GM12878 (cell line): ENCODE measurements around the gene MDFIC2.

Experiments used
- BCLAF1 ChIP-seq: fragments of 450-650 bp; IDR thresholded peaks from 2 replicates; pipeline ENCODE4 v1.6.1; 2017; ENCODE audit warnings: antibody characterized with exemption, mild to moderate bottlenecking, moderate library complexity
- CTCF ChIP-seq, 3 experiments: IDR thresholded peaks in 2 of 3; conservative IDR thresholded peaks in 1 of 3; 2 replicates each; pipeline ENCODE4 v1.5.1; 2011; ENCODE audit warnings: low read depth in 3 of 3, low read length in 3 of 3, mild to moderate bottlenecking in 3 of 3, control low read depth in 2 of 3, moderate library complexity in 2 of 3, inconsistent platforms in 1 of 3, mixed read lengths in 1 of 3; ENCODE audit not compliant: control insufficient read depth in 2 of 3, insufficient read depth in 1 of 3; ENCODE audit errors: extremely low read depth in 1 of 3
- EGR1 ChIP-seq, 2 experiments: IDR thresholded peaks; 1 replicate in 1 of 2; 2 replicates in 1 of 2; pipeline ENCODE4 v1.6.1; 2011 to 2012; ENCODE audit warnings: low read depth in 2 of 2, low read length in 2 of 2, borderline replicate concordance in 1 of 2, mild to moderate bottlenecking in 1 of 2, moderate library complexity in 1 of 2
- POLR2A ChIP-seq: IDR thresholded peaks from 2 replicates; pipeline ENCODE4 v1.6.1; 2011; ENCODE audit warnings: low read depth, mild to moderate bottlenecking, low read length
- RAD21 ChIP-seq: IDR thresholded peaks from 2 replicates; pipeline ENCODE4 v1.6.1; 2011; ENCODE audit warnings: mild to moderate bottlenecking, low read depth, low read length, moderate library complexity; ENCODE audit not compliant: insufficient read depth

GRCh38 chr3:70248856-70249255, 63.6 kb downstream of the MDFIC2 start:
- TF ChIP-seq EGR1 (IDR thresholded peaks at IDR 0.05; ENCODE audit: borderline replicate concordance in 1 of 2, low read depth in 2 of 2, low read length in 2 of 2) (no peak), POLR2A (no peak), BCLAF1 (no peak), RAD21 (no peak), CTCF (IDR thresholded peaks at IDR 0.05 in 2 of 3, conservative IDR thresholded peaks at IDR 0.05 in 1 of 3; ENCODE audit: control insufficient read depth in 2 of 3, extremely low read depth in 1 of 3, insufficient read depth in 1 of 3, low read depth in 3 of 3, low read length in 3 of 3) (no peak)
